HL-60 (cell line): Measurements from ENCODE around the gene CHAC2.

Source experiments
- CTCF ChIP-seq: IDR thresholded peaks from one replicate; pipeline ENCODE4 v1.5.1; 2011; ENCODE audit warnings: low read length, control low read depth, inconsistent platforms; ENCODE audit not compliant: insufficient read depth
- GABPA ChIP-seq: IDR thresholded peaks from 2 replicates; pipeline ENCODE4 v1.6.1; 2012; ENCODE audit warnings: low read depth
- POLR2AphosphoS5 ChIP-seq: IDR thresholded peaks from 2 replicates; pipeline ENCODE4 v1.6.1; 2012; ENCODE audit warnings: low read depth
- SPI1 ChIP-seq: IDR thresholded peaks from 2 replicates; pipeline ENCODE4 v1.6.1; 2012; ENCODE audit warnings: low read depth, mild to moderate bottlenecking, borderline replicate concordance
- TF ChIP-seq, protein P1 (sequence below): IDR thresholded peaks from 2 replicates; pipeline ENCODE4 v1.6.1; 2012; ENCODE audit warnings: low read depth; ENCODE audit not compliant: insufficient replicate concordance

DNA sequence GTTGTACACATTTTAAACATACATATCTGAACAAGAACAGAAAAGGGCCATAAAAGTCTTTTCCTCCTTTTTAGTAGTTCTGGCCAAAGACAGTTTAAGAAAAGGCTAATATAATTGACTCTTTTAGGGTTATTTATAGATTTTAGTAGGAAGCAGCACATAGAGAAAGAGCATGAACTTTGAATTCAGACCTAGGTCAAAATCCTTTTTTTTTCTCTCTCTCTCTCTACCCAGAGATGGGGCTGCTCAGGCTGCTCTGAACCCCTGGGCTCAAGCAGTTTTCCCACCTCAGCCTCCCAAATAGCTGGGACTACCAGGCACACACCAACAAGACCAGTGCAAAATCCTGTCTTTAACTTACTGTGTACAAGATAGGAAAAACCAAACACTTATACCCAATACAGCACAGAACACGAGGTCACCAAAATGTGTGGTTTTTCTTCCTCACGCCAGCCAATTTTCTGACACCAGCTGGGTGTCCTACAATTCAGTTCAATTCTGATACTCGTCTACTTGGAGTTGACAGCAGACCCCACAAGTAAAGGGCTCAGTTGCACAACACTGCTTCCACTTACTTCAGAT lies 51.3 kb downstream of the CHAC2 start:
- no peak for TF ChIP-seq CTCF
- no peak for TF ChIP-seq POLR2AphosphoS5
- TF ChIP-seq SPI1 = no peak
- TF ChIP-seq, protein P1, sequence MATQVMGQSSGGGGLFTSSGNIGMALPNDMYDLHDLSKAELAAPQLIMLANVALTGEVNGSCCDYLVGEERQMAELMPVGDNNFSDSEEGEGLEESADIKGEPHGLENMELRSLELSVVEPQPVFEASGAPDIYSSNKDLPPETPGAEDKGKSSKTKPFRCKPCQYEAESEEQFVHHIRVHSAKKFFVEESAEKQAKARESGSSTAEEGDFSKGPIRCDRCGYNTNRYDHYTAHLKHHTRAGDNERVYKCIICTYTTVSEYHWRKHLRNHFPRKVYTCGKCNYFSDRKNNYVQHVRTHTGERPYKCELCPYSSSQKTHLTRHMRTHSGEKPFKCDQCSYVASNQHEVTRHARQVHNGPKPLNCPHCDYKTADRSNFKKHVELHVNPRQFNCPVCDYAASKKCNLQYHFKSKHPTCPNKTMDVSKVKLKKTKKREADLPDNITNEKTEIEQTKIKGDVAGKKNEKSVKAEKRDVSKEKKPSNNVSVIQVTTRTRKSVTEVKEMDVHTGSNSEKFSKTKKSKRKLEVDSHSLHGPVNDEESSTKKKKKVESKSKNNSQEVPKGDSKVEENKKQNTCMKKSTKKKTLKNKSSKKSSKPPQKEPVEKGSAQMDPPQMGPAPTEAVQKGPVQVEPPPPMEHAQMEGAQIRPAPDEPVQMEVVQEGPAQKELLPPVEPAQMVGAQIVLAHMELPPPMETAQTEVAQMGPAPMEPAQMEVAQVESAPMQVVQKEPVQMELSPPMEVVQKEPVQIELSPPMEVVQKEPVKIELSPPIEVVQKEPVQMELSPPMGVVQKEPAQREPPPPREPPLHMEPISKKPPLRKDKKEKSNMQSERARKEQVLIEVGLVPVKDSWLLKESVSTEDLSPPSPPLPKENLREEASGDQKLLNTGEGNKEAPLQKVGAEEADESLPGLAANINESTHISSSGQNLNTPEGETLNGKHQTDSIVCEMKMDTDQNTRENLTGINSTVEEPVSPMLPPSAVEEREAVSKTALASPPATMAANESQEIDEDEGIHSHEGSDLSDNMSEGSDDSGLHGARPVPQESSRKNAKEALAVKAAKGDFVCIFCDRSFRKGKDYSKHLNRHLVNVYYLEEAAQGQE = no peak
- no peak for TF ChIP-seq GABPA
